GM12891 (cell line): ENCODE measurements around the gene GRIK4.

Experiments used
- PAX5 ChIP-seq: IDR thresholded peaks from 2 replicates; pipeline ENCODE4 v1.6.1; 2011; ENCODE audit warnings: low read length, moderate library complexity, mild to moderate bottlenecking; ENCODE audit not compliant: insufficient read depth, severe bottlenecking
- POLR2A ChIP-seq: IDR thresholded peaks from 2 replicates; pipeline ENCODE4 v1.6.1; 2011; ENCODE audit warnings: low read depth, low read length, control low read depth
- POLR2AphosphoS5 ChIP-seq: IDR thresholded peaks from 2 replicates; pipeline ENCODE4 v1.6.1; 2011; ENCODE audit warnings: low read depth, low read length, control low read depth
- SPI1 ChIP-seq: IDR thresholded peaks from 2 replicates; pipeline ENCODE4 v1.6.1; 2011; ENCODE audit warnings: low read depth, low read length, control low read depth
- TAF1 ChIP-seq: IDR thresholded peaks from 2 replicates; pipeline ENCODE4 v1.6.1; 2011; ENCODE audit warnings: low read depth, low read length, control low read depth

- TF ChIP-seq TAF1 (no peak), POLR2AphosphoS5 (no peak), SPI1 (no peak), POLR2A (no peak), PAX5 (no peak)
Measured at GRCh38 chr11:120547316-120547715, 35.8 kb downstream of the GRIK4 start.
